Endothelial cell of umbilical vein (primary cell): ENCODE data around the gene DEPDC5. TPM values are rescaled to one million over a fixed set of nuclear protein-coding genes. Genes with fewer than 3 reads are reported as not detected.

Experiments used
- BruUV-seq: library from RNA; stranded (reverse); fragments of 400-500 nt; replicated peaks from 2 replicates; lab custom pipeline; 2021; lab: Mats Ljungman, UMichigan
- CTCF ChIA-PET: fragments of 300-600, 350-600 bp; sonication (Branson Sonifier 250); formaldehyde crosslinking; loops from one replicate; lab custom pipeline; 2021; ENCODE audit warnings: antibody characterized with exemption, inconsistent platforms; lab: Charles Lee
- POLR2A ChIA-PET: fragments of 300-600, 350-600 bp; sonication (Branson Sonifier 250); formaldehyde crosslinking; loops from one replicate; lab custom pipeline; 2021; ENCODE audit warnings: antibody characterized with exemption, inconsistent platforms; lab: Charles Lee
- DNase-seq: peaks from one replicate; pipeline ENCODE4 v3.0.0-alpha.2; 2011; ENCODE audit warnings: low read depth, low spot score
- FAIRE-seq: peaks from 2 replicates; lab custom pipeline; 2011; peaks lifted over from hg19 to GRCh38; lab: Jason Lieb, UNC
- H2AFZ ChIP-seq: 2 replicates; pipeline ENCODE4 v1.6.0; 2012; ENCODE audit warnings: low read depth, low read length, control low read depth, inconsistent platforms
- H3K27ac ChIP-seq: 2 replicates; pipeline ENCODE4 v1.5.1; 2011; ENCODE audit warnings: low read depth, mild to moderate bottlenecking, control low read depth, low read length, moderate library complexity; ENCODE audit not compliant: insufficient read depth
- H3K27me3 ChIP-seq, 2 experiments: 2 replicates each; pipeline versions ENCODE4 v1.6.0 to v1.6.1; 2011; ENCODE audit warnings: low read length in 2 of 2, mixed read lengths in 1 of 2; ENCODE audit not compliant: control insufficient read depth in 2 of 2, insufficient read depth in 2 of 2
- H3K36me3 ChIP-seq, 2 experiments: 2 replicates in 1 of 2; 3 replicates in 1 of 2; pipeline ENCODE4 v1.5.1; 2011; ENCODE audit warnings: low read length in 2 of 2, mild to moderate bottlenecking in 1 of 2, moderate library complexity in 1 of 2; ENCODE audit not compliant: control insufficient read depth in 2 of 2, insufficient read depth in 2 of 2; ENCODE audit errors: extremely low read depth in 1 of 2
- H3K4me1 ChIP-seq: 3 replicates; pipeline ENCODE4 v1.5.1; 2011; ENCODE audit warnings: mild to moderate bottlenecking, low read length; ENCODE audit not compliant: control insufficient read depth, insufficient read depth; ENCODE audit errors: extremely low read depth
- H3K4me2 ChIP-seq: 2 replicates; pipeline ENCODE4 v1.6.1; 2011; ENCODE audit warnings: low read length, control low read depth, mixed read lengths; ENCODE audit not compliant: insufficient read depth
- H3K4me3 ChIP-seq, 3 experiments: fragments of 200-600 bp in 1 of 3; sonication (generic), shearing (Covaris generic) in 1 of 3; replicated peaks in 1 of 3; 2 replicates each; pipeline ENCODE4 v1.5.1; 2011 to 2016; ENCODE audit warnings: control low read depth in 3 of 3, low read length in 3 of 3, mild to moderate bottlenecking in 2 of 3, inconsistent platforms in 1 of 3, low read depth in 1 of 3, moderate library complexity in 1 of 3; ENCODE audit not compliant: insufficient read depth in 1 of 3
- H3K79me2 ChIP-seq: 2 replicates; pipeline ENCODE4 v1.6.0; 2012; ENCODE audit warnings: low read length, inconsistent platforms; ENCODE audit not compliant: control insufficient read depth, insufficient read depth
- H3K9ac ChIP-seq: replicated peaks from 2 replicates; pipeline ENCODE3; 2011; ENCODE audit warnings: low read length, control low read depth; ENCODE audit not compliant: insufficient read depth; ENCODE audit errors: extremely low read depth
- H3K9me1 ChIP-seq: replicated peaks from 3 replicates; pipeline ENCODE4 v1.6.0; 2011; ENCODE audit warnings: mild to moderate bottlenecking, low read length; ENCODE audit not compliant: control insufficient read depth, insufficient read depth; ENCODE audit errors: extremely low read depth
- H3K9me3 ChIP-seq: replicated peaks from 2 replicates; pipeline ENCODE4 v1.5.1; 2012; ENCODE audit warnings: low read length, inconsistent platforms; ENCODE audit not compliant: control insufficient read depth, insufficient read depth
- H4K20me1 ChIP-seq: replicated peaks from 2 replicates; pipeline ENCODE3; 2011; ENCODE audit warnings: mild to moderate bottlenecking, low read length; ENCODE audit not compliant: control insufficient read depth, insufficient read depth; ENCODE audit errors: extremely low read depth
- FOS ChIP-seq: IDR thresholded peaks from 2 replicates; pipeline ENCODE4 v1.6.1; 2011; ENCODE audit warnings: mild to moderate bottlenecking, low read length, moderate library complexity, borderline replicate concordance; ENCODE audit not compliant: insufficient read depth
- GATA2 ChIP-seq: IDR thresholded peaks from 2 replicates; pipeline ENCODE4 v1.7.0; 2011; ENCODE audit warnings: low read depth, mild to moderate bottlenecking, moderate library complexity, mixed read lengths, low read length; ENCODE audit not compliant: insufficient read length, insufficient read depth
- JUN ChIP-seq: IDR thresholded peaks from 2 replicates; pipeline ENCODE4 v1.6.1; 2011; ENCODE audit warnings: borderline replicate concordance, low read depth; ENCODE audit not compliant: insufficient read length, insufficient read depth
- MYC ChIP-seq: IDR thresholded peaks from one replicate; pipeline ENCODE4 v1.6.1; 2011; ENCODE audit warnings: mild to moderate bottlenecking, low read depth, low read length
- POLR2A ChIP-seq: IDR thresholded peaks from 2 replicates; pipeline ENCODE4 v1.6.1; 2012; ENCODE audit warnings: low read depth, mild to moderate bottlenecking, control low read depth, low read length
- POLR2AphosphoS5 ChIP-seq: IDR thresholded peaks from 2 replicates; pipeline ENCODE4 v1.6.1; 2012; ENCODE audit warnings: low read depth, mild to moderate bottlenecking, control low read depth, low read length, moderate library complexity; ENCODE audit not compliant: insufficient read depth
- dilution Hi-C: fragments of 300-500 bp; cut with MboI; formaldehyde crosslinking; loops from one replicate; pipeline ENCODE4 v1.15.0; 2019; ENCODE audit warnings: low sequenced_read_pairs; ENCODE audit not compliant: extremely low pct_ligation_motif_present
- intact Hi-C: fragments of 100-400 bp; cut with micrococcal nuclease; formaldehyde crosslinking; loops from one replicate; pipeline ENCODE4 v1.10.0; 2022
- polyA plus RNA-seq, 4 experiments: library from polyadenylated mRNA; depleted of rRNA in 3 of 4; stranded (reverse) in 3 of 4; unstranded in 1 of 4; fragments of >200 nt; gene quantifications; 2 replicates each; pipeline versions ENCODE4 v1.2.1 to v1.2.3, GENCODE V29; 2011 to 2012; ENCODE audit warnings: missing spikeins in 1 of 4
- total RNA-seq: library from RNA; stranded (reverse); gene quantifications from 2 replicates; pipeline ENCODE4 v1.2.3, GENCODE V29; 2021
- TF ChIP-seq, protein P1 (sequence below), 2 donors: IDR thresholded peaks; 1 replicate in 1 of 2; 2 replicates in 1 of 2; pipeline ENCODE4 v1.5.1; 2011; ENCODE audit warnings: low read length in 2 of 2, mild to moderate bottlenecking in 2 of 2, moderate library complexity in 2 of 2, control low read depth in 1 of 2, inconsistent platforms in 1 of 2, low read depth in 1 of 2; ENCODE audit not compliant: insufficient read depth in 1 of 2; ENCODE audit errors: extremely low read depth in 1 of 2
- TF ChIP-seq, protein P2 (sequence below): IDR thresholded peaks from 2 replicates; pipeline ENCODE4 v1.6.1; 2011; ENCODE audit not compliant: insufficient read depth, insufficient read length

DEPDC5 gene
- total and polyA plus RNA-seq, 2 donors (not counting 3 experiments of a cell fraction or from before 2014, with no cell fraction given): 13.1 to 36.6 TPM

DNA sequence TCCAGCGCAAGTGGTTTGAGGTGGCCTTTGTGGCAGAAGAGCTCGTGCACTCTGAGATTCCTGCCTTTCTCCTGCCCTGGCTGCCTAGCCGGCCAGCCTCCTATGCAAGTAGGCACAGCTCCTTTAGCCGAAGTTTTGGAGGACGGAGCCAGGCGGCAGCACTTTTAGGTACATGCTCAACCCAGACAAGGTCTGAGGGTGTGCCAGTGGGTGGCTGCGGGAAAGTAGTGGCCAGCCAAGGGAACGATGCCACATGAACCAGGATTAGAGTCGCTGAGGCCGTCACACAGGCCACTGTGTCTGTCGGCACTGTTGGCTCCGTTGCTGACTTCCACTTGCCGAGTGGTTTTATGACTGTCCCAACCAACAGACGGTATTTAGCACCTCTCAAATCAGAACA is 125.8 kb downstream of the DEPDC5 start:
- no peak overlapping the region for H2AFZ ChIP-seq
- no peaks in the 10 kb centered on the region for H3K79me2 ChIP-seq
- H3K9me1 ChIP-seq: no peaks in the 10 kb centered on the region
- no peak overlapping the region for H3K27ac ChIP-seq
- no peak overlapping the region for H3K9ac ChIP-seq
- no peaks in the 10 kb centered on the region for H3K27me3 ChIP-seq
- peaks cover 0 to 1% of the 10 kb centered on the region in 2 experiments for H3K36me3 ChIP-seq
- CTCF ChIA-PET: interaction anchor here (2.0 kb wide), 1 partner anchor 8 kb away, joined by 4 read pairs; no protein-coding TSS in a partner anchor
- no peaks in the 10 kb centered on the region for H3K4me1 ChIP-seq
- POLR2A ChIA-PET: no interaction called here
- no peak overlapping the region for H3K4me2 ChIP-seq
- H3K4me3 ChIP-seq: no peak overlapping the region
- intact Hi-C loops: no loop called here
- no peaks in the 10 kb centered on the region for H3K9me3 ChIP-seq
- dilution Hi-C loops: no loop called here
- no peaks in the 10 kb centered on the region for H4K20me1 ChIP-seq
- TF ChIP-seq GATA2: no peak
- no peak for TF ChIP-seq POLR2AphosphoS5
- TF ChIP-seq FOS: no peak
- no peak for TF ChIP-seq POLR2A
- TF ChIP-seq JUN: no peak
- TF ChIP-seq, protein P1, sequence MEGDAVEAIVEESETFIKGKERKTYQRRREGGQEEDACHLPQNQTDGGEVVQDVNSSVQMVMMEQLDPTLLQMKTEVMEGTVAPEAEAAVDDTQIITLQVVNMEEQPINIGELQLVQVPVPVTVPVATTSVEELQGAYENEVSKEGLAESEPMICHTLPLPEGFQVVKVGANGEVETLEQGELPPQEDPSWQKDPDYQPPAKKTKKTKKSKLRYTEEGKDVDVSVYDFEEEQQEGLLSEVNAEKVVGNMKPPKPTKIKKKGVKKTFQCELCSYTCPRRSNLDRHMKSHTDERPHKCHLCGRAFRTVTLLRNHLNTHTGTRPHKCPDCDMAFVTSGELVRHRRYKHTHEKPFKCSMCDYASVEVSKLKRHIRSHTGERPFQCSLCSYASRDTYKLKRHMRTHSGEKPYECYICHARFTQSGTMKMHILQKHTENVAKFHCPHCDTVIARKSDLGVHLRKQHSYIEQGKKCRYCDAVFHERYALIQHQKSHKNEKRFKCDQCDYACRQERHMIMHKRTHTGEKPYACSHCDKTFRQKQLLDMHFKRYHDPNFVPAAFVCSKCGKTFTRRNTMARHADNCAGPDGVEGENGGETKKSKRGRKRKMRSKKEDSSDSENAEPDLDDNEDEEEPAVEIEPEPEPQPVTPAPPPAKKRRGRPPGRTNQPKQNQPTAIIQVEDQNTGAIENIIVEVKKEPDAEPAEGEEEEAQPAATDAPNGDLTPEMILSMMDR (IDR thresholded peaks at IDR 0.05; ENCODE audit: extremely low read depth in 1 of 2, insufficient read depth in 1 of 2, low read depth in 1 of 2, low read length in 2 of 2): no peak
- TF ChIP-seq MYC: no peak
- FAIRE-seq: no peak
- no peak for DNase-seq
- BruUV-seq: no TSS peak

DNA sequence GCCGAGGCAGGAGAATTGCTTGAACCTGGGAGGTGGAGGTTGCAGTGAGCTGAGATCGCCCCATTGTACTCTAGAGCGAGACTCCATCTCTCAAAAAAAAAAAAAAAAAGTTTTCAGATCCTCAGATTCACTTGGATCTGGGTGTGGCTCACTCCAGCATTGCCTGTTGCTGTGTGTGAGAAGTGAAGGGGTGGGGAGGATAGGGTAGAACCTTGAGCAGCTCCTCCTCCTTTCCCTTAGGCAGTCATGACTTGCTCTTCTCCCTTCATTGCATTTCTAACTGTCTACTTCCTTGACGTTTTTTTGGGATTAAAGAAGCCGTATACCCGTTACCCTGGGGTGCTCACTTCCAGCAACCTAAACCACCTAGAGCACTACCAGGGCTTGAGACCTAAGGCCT is 127.4 kb downstream of the DEPDC5 start:
- Histone ChIP-seq H3K9me1 (no peaks in the 10 kb centered on the region), H3K4me3 (no peak overlapping the region), H3K9ac (no peak overlapping the region), H3K4me1 (no peaks in the 10 kb centered on the region), H3K27me3 (no peaks in the 10 kb centered on the region), H2AFZ (no peak overlapping the region), H3K36me3 (peaks cover 0 to 1% of the 10 kb centered on the region in 2 experiments), H3K79me2 (no peaks in the 10 kb centered on the region), H3K27ac (no peak overlapping the region), H3K4me2 (no peak overlapping the region), H4K20me1 (no peaks in the 10 kb centered on the region), H3K9me3 (no peaks in the 10 kb centered on the region)
- intact Hi-C loops: no loop called here
- TF ChIP-seq, protein P2, sequence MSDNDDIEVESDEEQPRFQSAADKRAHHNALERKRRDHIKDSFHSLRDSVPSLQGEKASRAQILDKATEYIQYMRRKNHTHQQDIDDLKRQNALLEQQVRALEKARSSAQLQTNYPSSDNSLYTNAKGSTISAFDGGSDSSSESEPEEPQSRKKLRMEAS: no peak
- TF ChIP-seq MYC (no peak), POLR2AphosphoS5 (no peak), JUN (no peak)
- dilution Hi-C loops: no loop called here
- ChIA-PET CTCF (no interaction called here), POLR2A (no interaction called here)
- no TSS peak for BruUV-seq
- DNase-seq: no peak
- no peak for FAIRE-seq
